Vagina (tissue), 2 donors: ENCODE data around the gene KDM4B. TPM values are rescaled to one million over a fixed set of nuclear protein-coding genes. Genes with fewer than 3 reads are reported as not detected.

Experiments
- DNase-seq, 2 donors: peaks; one replicate each; pipeline ENCODE4 v3.0.0-alpha.2; 2017; ENCODE audit errors: extremely low spot score in 2 of 2
- H3K27ac ChIP-seq: fragments of 200-600 bp; sonication (generic); one replicate; pipeline ENCODE4 v1.5.1; 2019
- H3K27me3 ChIP-seq: fragments of 200-600 bp; sonication (generic); one replicate; pipeline ENCODE4 v1.5.1; 2019
- H3K36me3 ChIP-seq, 2 donors: fragments of 200-600 bp; sonication (generic); one replicate each; pipeline ENCODE4 v1.5.1; 2017 to 2019
- H3K4me1 ChIP-seq: fragments of 200-600 bp; sonication (generic); one replicate; pipeline ENCODE4 v1.5.1; 2019
- H3K4me3 ChIP-seq, 2 donors: fragments of 200-600 bp; sonication (generic); 1 replicate in 1 of 2; 2 replicates in 1 of 2; pipeline ENCODE4 v1.5.1; 2016 to 2019
- H3K9me3 ChIP-seq: fragments of 200-600 bp; sonication (generic); one replicate; pipeline ENCODE4 v1.5.1; 2019
- CTCF ChIP-seq, 3 experiments: fragments of 450-650 bp in 2 of 3; fragments of 200-600 bp in 1 of 3; sonication (generic) in 1 of 3; IDR thresholded peaks; one replicate each; pipeline ENCODE4 v1.5.1; 2017 to 2019; ENCODE audit warnings: antibody characterized with exemption in 3 of 3, mild to moderate bottlenecking in 2 of 3, moderate library complexity in 2 of 3
- POLR2A ChIP-seq, 2 donors: fragments of 450-650 bp; IDR thresholded peaks; one replicate each; pipeline ENCODE4 v1.6.1; 2017; ENCODE audit warnings: antibody characterized with exemption in 2 of 2, mild to moderate bottlenecking in 2 of 2, moderate library complexity in 2 of 2
- POLR2AphosphoS5 ChIP-seq, 2 donors: sonication (generic); formaldehyde crosslinking; IDR thresholded peaks; one replicate each; pipeline ENCODE4 v1.9.0; 2017; ENCODE audit warnings: antibody characterized with exemption in 2 of 2, mild to moderate bottlenecking in 2 of 2, low read depth in 1 of 2; ENCODE audit not compliant: insufficient read depth in 1 of 2
- intact Hi-C: fragments of 100-400 bp; cut with DNase I; formaldehyde crosslinking; loops from one replicate; pipeline ENCODE4 v1.15.1; 2023
- total RNA-seq: library from RNA; depleted of rRNA; stranded (reverse); fragments of >200 nt; gene quantifications from one replicate; pipeline ENCODE4 v1.2.3, GENCODE V29; 2016

Gene KDM4B
- total RNA-seq, 1 donor from 2014 or later = 59.7 TPM

GRCh38 chr19:5076440-5077208 lies 107.7 kb downstream of the KDM4B start:
- no peak overlapping the region for H3K27ac ChIP-seq
- no peak for DNase-seq
- no peaks in the 10 kb centered on the region for H3K9me3 ChIP-seq
- no peak overlapping the region for H3K4me3 ChIP-seq
- no peaks in the 10 kb centered on the region for H3K27me3 ChIP-seq
- intact Hi-C loops = no loop called here
- H3K4me1 ChIP-seq = peaks cover 10% of the 10 kb centered on the region
- H3K36me3 ChIP-seq = peaks cover 0 to 60% of the 10 kb centered on the region in 2 donors
- no peak for TF ChIP-seq POLR2AphosphoS5 (IDR thresholded peaks at IDR 0.05; ENCODE audit: insufficient read depth in 1 of 2, low read depth in 1 of 2)
- TF ChIP-seq POLR2A (IDR thresholded peaks at IDR 0.05) = no peak
- no peak for TF ChIP-seq CTCF (IDR thresholded peaks at IDR 0.05)

DNA sequence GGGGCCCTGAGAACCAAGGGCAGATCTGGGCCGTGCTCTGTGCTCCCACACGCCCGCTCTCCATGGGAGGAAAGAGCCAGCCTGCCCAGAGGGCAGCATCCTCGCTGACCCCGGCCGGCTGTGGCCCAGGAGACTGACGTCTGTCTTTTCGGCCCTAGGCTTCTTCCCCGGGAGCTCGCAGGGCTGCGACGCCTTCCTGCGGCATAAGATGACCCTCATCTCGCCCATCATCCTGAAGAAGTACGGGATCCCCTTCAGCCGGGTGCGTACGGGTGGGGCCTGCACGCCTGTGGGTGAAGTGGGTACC lies 108.2 kb downstream of the KDM4B start:
- H3K27ac ChIP-seq = no peak overlapping the region
- H3K4me3 ChIP-seq = no peak overlapping the region
- no peak for DNase-seq
- peaks cover 10% of the 10 kb centered on the region for H3K4me1 ChIP-seq
- H3K27me3 ChIP-seq = no peaks in the 10 kb centered on the region
- peaks cover 0 to 56% of the 10 kb centered on the region in 2 donors for H3K36me3 ChIP-seq
- intact Hi-C loops = no loop called here
- H3K9me3 ChIP-seq = no peaks in the 10 kb centered on the region
- TF ChIP-seq POLR2AphosphoS5 (IDR thresholded peaks at IDR 0.05; ENCODE audit: insufficient read depth in 1 of 2, low read depth in 1 of 2) (no peak), POLR2A (IDR thresholded peaks at IDR 0.05) (no peak), CTCF (IDR thresholded peaks at IDR 0.05) (no peak)

- intact Hi-C loops = no loop called here
- peaks cover 0 to 56% of the 10 kb centered on the region in 2 donors for H3K36me3 ChIP-seq
Observed at GRCh38 chr19:5078182-5078581, 109.3 kb downstream of the KDM4B start.

DNA sequence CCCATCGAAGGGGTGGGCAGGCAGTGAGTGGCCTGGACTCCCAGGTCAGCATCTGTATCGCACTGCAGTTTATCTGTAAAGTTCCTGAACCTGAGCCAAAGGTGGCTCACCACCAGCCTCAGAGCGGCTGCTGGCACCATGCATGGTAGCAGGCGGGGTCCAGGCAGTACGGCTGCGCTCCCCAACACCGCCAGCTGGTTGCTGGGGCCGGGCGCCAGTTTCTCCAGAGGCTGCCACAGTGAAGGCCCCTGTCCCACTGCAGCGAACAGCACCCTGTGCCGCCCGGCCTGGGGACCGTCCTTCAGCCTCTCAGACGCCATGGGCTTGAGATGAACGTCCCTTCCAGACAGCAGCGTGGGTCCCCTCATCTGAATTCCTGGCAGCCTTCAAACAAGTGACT lies 109.8 kb downstream of the KDM4B start:
- TF ChIP-seq POLR2A (IDR thresholded peaks at IDR 0.05) = no peak
- no peak for TF ChIP-seq CTCF (IDR thresholded peaks at IDR 0.05)
- TF ChIP-seq POLR2AphosphoS5 (IDR thresholded peaks at IDR 0.05; ENCODE audit: insufficient read depth in 1 of 2, low read depth in 1 of 2) = no peak
- H3K4me3 ChIP-seq = no peak overlapping the region

More at GRCh38 chr19:5078182-5078581, 109.3 kb downstream of the KDM4B start:
- Histone ChIP-seq H3K4me1 (peaks cover 17% of the 10 kb centered on the region), H3K9me3 (no peaks in the 10 kb centered on the region), H3K27me3 (no peaks in the 10 kb centered on the region), H3K27ac (no peak overlapping the region), H3K4me3 (no peak overlapping the region)
- TF ChIP-seq POLR2AphosphoS5 (IDR thresholded peaks at IDR 0.05; ENCODE audit: insufficient read depth in 1 of 2, low read depth in 1 of 2) = no peak
- no peak for TF ChIP-seq POLR2A (IDR thresholded peaks at IDR 0.05)
- no peak for DNase-seq

DNA sequence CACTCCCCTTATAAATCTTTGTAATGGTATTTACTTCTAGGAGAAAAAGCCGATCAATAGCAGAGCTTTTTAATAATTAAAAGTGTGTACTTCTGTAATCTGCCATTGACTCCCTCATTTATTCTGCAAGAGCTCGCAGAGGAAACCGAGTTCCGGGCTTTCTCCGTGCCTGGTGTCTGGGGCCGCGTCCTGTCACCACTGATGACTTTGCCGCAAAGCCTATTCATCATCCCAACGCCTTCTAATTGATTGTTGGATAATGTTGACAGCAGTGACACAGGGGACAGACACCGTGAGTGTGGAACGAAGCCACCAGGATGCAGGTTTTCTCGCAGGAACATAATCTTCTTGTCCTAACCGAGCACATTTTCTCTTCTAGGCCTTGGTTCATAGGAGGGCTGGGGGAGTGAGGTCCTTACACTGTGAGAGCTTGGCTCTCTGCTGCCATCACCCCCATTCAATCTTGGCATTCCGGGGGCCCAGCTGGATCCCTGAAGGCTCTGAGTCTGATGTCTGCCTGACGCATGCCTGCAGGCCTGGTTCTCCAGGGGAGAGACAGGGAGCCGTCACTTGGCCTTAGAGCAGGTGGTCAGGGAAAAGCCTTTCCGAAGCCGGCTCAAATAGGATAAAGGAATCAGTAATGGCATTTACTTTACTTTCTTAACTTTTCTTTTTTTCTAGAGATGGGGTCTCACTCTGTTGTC lies 110.3 kb downstream of the KDM4B start:
- H3K4me3 ChIP-seq = no peak overlapping the region
- intact Hi-C loops = no loop called here
- H3K27ac ChIP-seq = no peak overlapping the region
- H3K27me3 ChIP-seq = no peaks in the 10 kb centered on the region
- DNase-seq = no peak
- peaks cover 21% of the 10 kb centered on the region for H3K4me1 ChIP-seq
- no peaks in the 10 kb centered on the region for H3K9me3 ChIP-seq
- H3K36me3 ChIP-seq = peaks cover 0 to 53% of the 10 kb centered on the region in 2 donors
- TF ChIP-seq POLR2AphosphoS5 (IDR thresholded peaks at IDR 0.05; ENCODE audit: insufficient read depth in 1 of 2, low read depth in 1 of 2) (no peak), CTCF (IDR thresholded peaks at IDR 0.05) (no peak), POLR2A (IDR thresholded peaks at IDR 0.05) (no peak)

More for the DNA sequence above, 109.8 kb downstream of the KDM4B start:
- peaks cover 22% of the 10 kb centered on the region for H3K4me1 ChIP-seq
- H3K36me3 ChIP-seq = peaks cover 0 to 53% of the 10 kb centered on the region in 2 donors
- H3K27ac ChIP-seq = no peak overlapping the region
- no peaks in the 10 kb centered on the region for H3K27me3 ChIP-seq
- DNase-seq = no peak
- intact Hi-C loops = no loop called here
- H3K9me3 ChIP-seq = no peaks in the 10 kb centered on the region
